Right atrium auricular region (tissue), 2 donors: ENCODE data around the gene CCDC30. TPM values are rescaled to one million over a fixed set of nuclear protein-coding genes. Genes with fewer than 3 reads are reported as not detected.

Source experiments
- DNase-seq: peaks from one replicate; pipeline ENCODE4 v3.0.0-alpha.2; 2019; ENCODE audit warnings: low spot score
- H3K27ac ChIP-seq, 2 donors: fragments of 200-600 bp; sonication (generic); 1 replicate in 1 of 2; 2 replicates in 1 of 2; pipeline ENCODE4 v1.5.1; 2016 to 2019
- H3K27me3 ChIP-seq, 2 donors: fragments of 200-600 bp; sonication (generic); one replicate each; pipeline versions ENCODE4 v1.5.1 to v1.6.0; 2017 to 2019
- H3K36me3 ChIP-seq: fragments of 200-600 bp; sonication (generic); one replicate; pipeline ENCODE4 v1.5.1; 2016
- H3K4me1 ChIP-seq, 2 donors: fragments of 200-600 bp; sonication (generic); one replicate each; pipeline versions ENCODE4 v1.5.1 to v1.6.0; 2017 to 2019
- H3K4me3 ChIP-seq, 2 donors: fragments of 200-600 bp; sonication (generic); 1 replicate in 1 of 2; 2 replicates in 1 of 2; pipeline ENCODE4 v1.5.1; 2017 to 2019; ENCODE audit warnings: mild to moderate bottlenecking in 1 of 2, moderate library complexity in 1 of 2
- H3K9me3 ChIP-seq, 2 donors: fragments of 200-600 bp; sonication (generic); one replicate each; pipeline ENCODE4 v1.5.1; 2019
- CTCF ChIP-seq, 2 donors: fragments of 200-600 bp; sonication (generic); IDR thresholded peaks; one replicate each; pipeline ENCODE4 v1.5.1; 2019; ENCODE audit warnings: antibody characterized with exemption in 2 of 2
- total RNA-seq, 2 donors: library from RNA; depleted of rRNA; stranded (reverse); fragments of >200 nt; gene quantifications; one replicate each; pipeline ENCODE4 v1.1.0, GENCODE V29; 2016

The CCDC30 gene
- total RNA-seq, 2 donors from 2014 or later = 0.47 to 0.63 TPM

DNA sequence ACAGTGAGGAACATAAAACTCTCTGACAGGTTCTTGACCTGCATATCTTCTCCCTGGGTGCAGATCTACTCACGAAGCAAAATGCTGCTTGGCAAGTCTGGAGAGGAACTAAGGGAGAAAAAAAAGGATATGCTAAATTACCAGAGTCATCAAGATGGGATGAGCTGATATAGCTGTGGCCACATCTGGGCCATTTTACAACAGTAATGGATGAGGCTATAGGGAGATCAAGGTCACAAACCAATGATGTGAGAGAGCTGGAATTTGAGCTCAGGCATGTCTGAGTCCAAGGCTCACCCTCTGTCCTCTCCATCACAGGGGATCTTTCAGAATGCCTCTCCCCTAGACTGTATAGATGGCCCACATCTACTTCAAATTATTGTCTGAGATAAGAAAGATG, 33.5 kb upstream of the CCDC30 start:
- no peak overlapping the region for H3K27ac ChIP-seq
- no peak for DNase-seq
- TF ChIP-seq CTCF (IDR thresholded peaks at IDR 0.05) = no peak
- H3K4me1 ChIP-seq = peaks cover 0 to 6% of the 10 kb centered on the region in 2 donors
- no peaks in the 10 kb centered on the region for H3K9me3 ChIP-seq
- no peaks in the 10 kb centered on the region for H3K27me3 ChIP-seq
- no peaks in the 10 kb centered on the region for H3K36me3 ChIP-seq
- H3K4me3 ChIP-seq = no peak overlapping the region

DNA sequence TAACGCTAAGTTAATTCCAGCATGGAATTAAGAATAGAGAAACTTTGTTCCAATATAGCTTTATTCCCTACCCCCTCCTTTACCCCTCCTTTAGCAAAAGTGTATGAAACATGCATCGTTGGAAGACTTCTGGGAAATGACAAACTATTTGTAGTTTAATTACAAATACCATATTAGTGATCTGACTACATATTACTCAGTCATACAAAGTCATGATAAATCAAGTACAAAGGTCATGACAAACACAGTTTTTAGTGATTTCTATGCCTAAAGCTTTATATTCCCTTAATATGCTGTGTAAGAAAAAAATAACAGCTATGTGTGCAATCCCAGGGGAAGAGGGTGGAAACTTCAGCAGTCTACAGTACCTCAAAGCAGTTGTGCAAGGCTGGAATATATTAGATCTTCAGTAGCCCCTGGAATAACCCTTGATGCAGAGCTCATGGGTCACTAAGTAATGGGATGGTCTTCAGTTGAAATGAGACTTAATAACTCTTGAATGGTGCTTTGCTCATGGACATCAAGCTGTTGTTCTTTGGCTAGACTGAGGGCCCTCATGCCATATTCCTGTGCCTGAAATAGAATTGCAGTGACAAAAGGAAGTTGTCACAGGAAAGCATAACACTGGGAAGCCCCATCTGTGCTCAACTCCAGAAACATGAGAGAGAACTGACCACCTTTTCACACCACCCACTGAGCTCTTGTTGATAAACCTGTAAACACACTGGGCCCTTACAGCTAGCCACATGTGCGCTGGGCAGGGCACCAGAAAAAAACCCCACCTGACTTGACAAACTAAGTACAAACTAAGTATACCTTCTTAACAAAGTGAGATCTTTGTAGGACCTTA, 32.6 kb upstream of the CCDC30 start:
- Histone ChIP-seq H3K4me3 (no peak overlapping the region), H3K27me3 (no peaks in the 10 kb centered on the region), H3K4me1 (peaks cover 0 to 6% of the 10 kb centered on the region in 2 donors), H3K36me3 (no peaks in the 10 kb centered on the region), H3K9me3 (no peaks in the 10 kb centered on the region), H3K27ac (no peak overlapping the region)
- TF ChIP-seq CTCF (IDR thresholded peaks at IDR 0.05) = no peak
- no peak for DNase-seq

DNA sequence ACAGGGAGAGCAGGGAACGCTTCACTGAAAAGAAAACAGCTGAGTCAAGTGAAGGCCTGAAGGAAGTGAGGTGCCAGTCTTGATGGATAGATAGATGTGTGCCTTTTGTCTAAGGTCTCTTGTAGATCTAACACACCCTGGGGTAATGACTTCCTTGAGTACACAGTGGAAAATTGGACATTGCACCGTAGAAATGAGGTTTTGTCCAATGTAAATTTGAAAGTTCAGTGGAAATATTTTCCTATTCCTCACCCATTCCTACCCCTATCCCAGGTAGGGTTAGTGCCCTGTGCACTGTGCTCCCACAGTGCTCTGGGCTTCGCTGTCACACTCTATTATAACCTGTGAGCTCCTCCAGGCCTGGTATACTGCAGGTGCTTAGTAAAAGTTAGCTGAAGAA, 31.6 kb upstream of the CCDC30 start:
- no peak overlapping the region for H3K27ac ChIP-seq
- no peaks in the 10 kb centered on the region for H3K36me3 ChIP-seq
- no peaks in the 10 kb centered on the region for H3K27me3 ChIP-seq
- H3K4me1 ChIP-seq = peaks cover 0 to 6% of the 10 kb centered on the region in 2 donors
- H3K4me3 ChIP-seq = no peak overlapping the region
- no peaks in the 10 kb centered on the region for H3K9me3 ChIP-seq
- TF ChIP-seq CTCF (IDR thresholded peaks at IDR 0.05) = no peak
- DNase-seq = no peak

DNA sequence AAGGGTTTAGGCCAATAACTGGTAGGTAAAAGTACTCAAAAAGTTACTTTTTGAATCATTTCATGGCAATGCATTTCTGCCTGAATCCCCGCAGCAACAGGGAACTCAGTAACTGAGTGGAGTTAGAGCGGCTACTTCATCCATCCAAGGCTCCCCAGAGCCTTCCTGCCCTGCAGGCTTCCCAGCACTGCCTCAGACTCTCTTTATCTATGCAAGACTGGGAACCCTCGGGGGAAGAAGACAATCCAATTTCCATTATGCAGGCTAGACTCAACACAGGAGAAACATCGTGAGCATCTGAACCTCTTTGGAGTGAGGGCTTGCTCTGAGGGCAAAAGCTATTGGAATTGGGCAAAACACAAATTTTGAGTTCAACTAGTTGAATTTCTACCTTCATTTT, 30.4 kb upstream of the CCDC30 start:
- no peak for TF ChIP-seq CTCF (IDR thresholded peaks at IDR 0.05)
- Histone ChIP-seq H3K9me3 (no peaks in the 10 kb centered on the region), H3K4me1 (peaks cover 0 to 6% of the 10 kb centered on the region in 2 donors), H3K4me3 (no peak overlapping the region), H3K27me3 (no peaks in the 10 kb centered on the region), H3K36me3 (no peaks in the 10 kb centered on the region), H3K27ac (no peak overlapping the region)
- no peak for DNase-seq

DNA sequence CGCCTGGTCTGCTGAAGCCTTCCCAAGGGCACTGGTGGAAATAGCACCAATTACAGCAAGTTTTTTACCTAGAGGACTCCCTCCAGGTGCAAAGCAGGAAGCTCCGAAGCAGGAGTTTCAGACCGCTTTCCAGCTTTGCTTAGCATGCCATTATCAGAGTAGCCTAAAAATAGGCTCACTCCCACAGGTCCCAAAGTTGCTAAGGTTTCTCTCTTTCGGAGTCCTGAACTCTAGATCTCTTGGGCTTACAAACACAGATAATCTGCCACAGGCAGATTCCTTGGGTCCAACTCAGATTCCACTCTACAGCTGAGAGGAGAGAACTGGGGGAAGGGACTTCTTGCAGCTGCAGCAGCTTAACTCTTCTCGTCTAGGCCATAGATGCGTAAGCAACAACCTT, 29.7 kb upstream of the CCDC30 start:
- no peak overlapping the region for H3K4me3 ChIP-seq
- DNase-seq = no peak
- peaks cover 0 to 6% of the 10 kb centered on the region in 2 donors for H3K4me1 ChIP-seq
- no peak for TF ChIP-seq CTCF (IDR thresholded peaks at IDR 0.05)
- H3K9me3 ChIP-seq = no peaks in the 10 kb centered on the region
- no peak overlapping the region for H3K27ac ChIP-seq
- H3K27me3 ChIP-seq = no peaks in the 10 kb centered on the region
- H3K36me3 ChIP-seq = no peaks in the 10 kb centered on the region

DNA sequence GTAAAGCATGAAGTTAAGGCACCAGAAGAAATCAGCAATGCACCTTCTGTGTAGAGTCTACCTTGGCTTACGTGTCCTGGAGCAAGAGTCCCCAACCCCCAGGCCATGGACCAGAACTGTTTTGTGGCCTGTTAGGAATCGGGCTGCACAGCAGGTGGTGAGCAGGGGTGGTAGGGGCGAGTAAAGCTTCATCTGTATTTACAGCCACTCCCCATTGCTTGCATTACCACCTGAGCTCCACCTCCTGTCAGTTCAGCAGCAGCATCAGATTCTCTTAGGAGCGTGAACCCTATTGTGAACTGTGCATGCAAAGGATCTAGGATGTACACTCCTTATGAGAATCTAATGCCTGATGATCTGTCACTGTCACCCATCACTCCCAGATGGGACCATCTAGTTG, 28.7 kb upstream of the CCDC30 start:
- H3K36me3 ChIP-seq = no peaks in the 10 kb centered on the region
- H3K9me3 ChIP-seq = no peaks in the 10 kb centered on the region
- H3K4me3 ChIP-seq = no peak overlapping the region
- DNase-seq = no peak
- H3K27me3 ChIP-seq = no peaks in the 10 kb centered on the region
- peaks cover 0 to 6% of the 10 kb centered on the region in 2 donors for H3K4me1 ChIP-seq
- H3K27ac ChIP-seq = no peak overlapping the region
- TF ChIP-seq CTCF (IDR thresholded peaks at IDR 0.05) = no peak
